ENCODE measurements around the gene SLC12A7.

GRCh38 chr5:1040571-1040970, 71.3 kb downstream of the SLC12A7 start:
- no peak for TF ChIP-seq CTCF (IDR thresholded peaks at IDR 0.05)
- no peak for TF ChIP-seq POLR2A (IDR thresholded peaks at IDR 0.05)

Data from heart left ventricle (tissue), 13 donors.